CD4-positive, alpha-beta T cell treated with Interleukin-6 for 4 hours (primary cell): ENCODE data around the gene TAOK1.
"Not testable (repeated sequence)": the region's sequence is repeated elsewhere in the genome, so short reads cannot be mapped to it uniquely, and the experiment has no call there.

Source experiments
- DNase-seq: peaks from one replicate; pipeline ENCODE4 v3.0.0-alpha.2; 2020; ENCODE audit warnings: mixed read lengths

The TAOK1 gene

GRCh38 chr17:29389982-29390850 is at the start of gene TAOK1:
Gene TAOK1 (plus strand): TSS chr17:29390363. CDS start chr17:29451549, 61,186 bp downstream.
- DNase-seq = peak; percentile 98

- DNase-seq = no peak
These were observed 48.4 kb upstream of the TAOK1 start for GRCh38 chr17:29341726-29342125.

DNA sequence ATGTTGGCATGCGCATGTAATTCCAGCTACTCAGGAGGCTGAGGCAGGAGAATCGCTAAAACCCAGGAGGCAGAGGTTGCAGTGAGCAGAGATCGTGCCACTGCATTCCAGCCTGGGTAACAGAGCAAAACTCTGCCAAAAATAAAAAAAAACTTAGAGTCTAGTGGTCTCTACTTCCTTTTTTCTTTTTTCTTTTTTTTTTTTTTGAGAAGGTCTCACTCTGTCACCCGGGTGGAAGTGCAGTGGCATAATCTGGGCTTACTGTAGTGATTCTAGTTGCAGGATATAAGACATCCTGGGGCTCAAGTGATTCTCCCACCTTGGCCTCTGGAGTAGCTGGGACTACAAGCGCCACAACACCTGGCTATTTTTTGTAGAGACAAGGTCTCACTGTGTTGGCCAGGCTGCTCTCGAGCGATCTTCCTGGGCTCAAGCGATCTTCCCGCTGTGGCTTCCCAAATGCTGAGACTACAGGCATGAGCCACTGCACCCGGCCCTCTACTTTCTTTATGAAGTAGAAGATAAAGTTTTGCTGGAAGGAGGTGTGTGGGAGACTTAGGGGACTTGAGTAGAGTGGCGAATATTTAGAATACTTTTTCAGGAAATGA is 47.9 kb upstream of the TAOK1 start:
- DNase-seq = no peak

DNA sequence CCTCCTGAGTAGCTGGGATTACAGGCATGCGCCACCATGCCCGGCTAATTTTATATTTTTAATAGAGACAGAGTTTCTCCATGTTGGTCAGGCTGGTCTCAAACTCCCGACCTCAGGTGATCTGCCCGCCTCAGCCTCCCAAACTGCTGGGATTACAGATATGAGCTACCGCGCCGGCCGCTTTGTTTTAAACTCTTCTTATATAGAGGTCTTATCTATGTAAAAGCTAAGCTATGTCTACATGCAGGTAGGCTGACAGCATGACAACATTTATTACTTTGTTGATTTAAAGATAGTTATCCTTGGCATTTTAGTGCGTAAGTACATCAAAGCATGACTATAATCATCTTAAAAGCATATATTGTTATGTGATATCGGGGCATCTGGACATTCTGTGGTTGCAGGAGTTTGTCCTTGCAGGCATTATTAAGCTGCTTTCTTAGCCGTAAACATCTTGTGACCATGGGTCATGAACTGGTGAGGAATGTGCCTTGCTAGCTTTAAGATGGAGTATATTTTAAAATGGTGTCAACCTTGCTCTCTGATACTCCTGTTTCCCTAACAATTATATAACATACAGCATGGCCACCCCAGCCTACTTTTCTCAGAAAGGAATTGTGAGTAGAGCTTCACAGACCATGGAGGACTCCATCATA is 45.8 kb upstream of the TAOK1 start:
- DNase-seq = no peak

- DNase-seq = no peak
These were observed 45.1 kb upstream of the TAOK1 start for GRCh38 chr17:29345066-29345465.

GRCh38 chr17:29345470-29345869 is 44.7 kb upstream of the TAOK1 start:
- not testable (repeated sequence) for DNase-seq

- DNase-seq = no peak
These were observed 43.7 kb upstream of the TAOK1 start for GRCh38 chr17:29346462-29346861.

- no peak for DNase-seq
These were observed 42.1 kb upstream of the TAOK1 start for GRCh38 chr17:29347831-29348629.

DNA sequence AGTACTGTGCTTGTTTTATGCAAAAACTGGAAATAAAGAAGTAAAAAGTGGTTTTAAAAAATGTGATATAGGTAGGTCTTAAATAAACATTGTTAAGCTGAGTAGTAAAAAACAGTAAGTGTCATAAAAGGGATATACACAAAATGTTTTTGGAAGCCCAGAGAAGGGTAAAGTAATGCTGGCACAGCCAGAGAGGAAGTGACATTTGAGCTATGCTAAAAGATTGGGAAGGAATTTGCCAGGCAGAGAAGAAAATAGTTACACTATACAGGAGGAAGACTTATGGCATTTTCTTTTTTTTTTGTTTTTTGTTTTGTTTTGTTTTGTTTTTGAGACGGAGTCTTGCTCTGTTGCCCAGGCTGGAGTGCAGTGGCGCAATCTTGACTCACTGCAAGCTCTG is 40.8 kb upstream of the TAOK1 start:
- DNase-seq = no peak

GRCh38 chr17:29352146-29352545 is 38.0 kb upstream of the TAOK1 start:
- DNase-seq = no peak

DNA sequence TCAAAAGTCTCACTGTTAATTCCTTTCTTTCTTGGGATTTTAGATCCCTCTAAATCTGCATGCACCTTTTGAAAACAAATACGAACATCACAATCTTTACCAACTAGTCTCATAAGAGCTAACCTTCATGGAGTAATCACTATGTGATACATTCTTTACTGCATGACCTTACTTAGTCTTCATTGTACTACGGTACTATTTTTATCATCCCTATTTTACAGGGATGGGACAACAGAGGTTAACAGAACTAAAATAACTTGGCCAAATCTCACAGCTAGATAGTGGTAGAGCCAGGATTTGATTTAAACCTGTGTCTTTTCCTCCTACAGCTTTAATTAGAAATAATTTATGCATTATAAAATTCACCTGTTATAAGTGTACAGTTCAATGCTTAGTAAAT is 32.9 kb upstream of the TAOK1 start:
- DNase-seq = no peak

DNA sequence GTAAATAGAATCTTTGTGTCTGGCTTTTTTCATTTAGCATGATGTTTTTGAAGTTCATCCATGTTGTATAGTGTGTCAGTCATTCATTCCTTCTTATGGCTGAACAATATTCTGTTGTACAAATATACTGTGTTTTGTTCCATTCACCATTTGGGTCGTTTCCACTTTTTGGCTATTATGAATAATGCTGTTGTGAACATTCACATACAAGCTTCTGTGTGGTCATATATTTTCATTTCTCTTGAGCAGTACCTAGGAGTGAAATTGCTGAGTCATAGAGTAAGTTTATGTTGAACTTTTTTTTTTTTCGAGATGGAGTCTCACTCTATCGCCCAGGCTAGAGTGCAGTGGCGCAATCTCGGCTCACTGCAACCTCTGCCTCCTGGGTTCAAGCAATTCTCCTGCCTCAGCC is 32.3 kb upstream of the TAOK1 start:
- no peak for DNase-seq

DNA sequence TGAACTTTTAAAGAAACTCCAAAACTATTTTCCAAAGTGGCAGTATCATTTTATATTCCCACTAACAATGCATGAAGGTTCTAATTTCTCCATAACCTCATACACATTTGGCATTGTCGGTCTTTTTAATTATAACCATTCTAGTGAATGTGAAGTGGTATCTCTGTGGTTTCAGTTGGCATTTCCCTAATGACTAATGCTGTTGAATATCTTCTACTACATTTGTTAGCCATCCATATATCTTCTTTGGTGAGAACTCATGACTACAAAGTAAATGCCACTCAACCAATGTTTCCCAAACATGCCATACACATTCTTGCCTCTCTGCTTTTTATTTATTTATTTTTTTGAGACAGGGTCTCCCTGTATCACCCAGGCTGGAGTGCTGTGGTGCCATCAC is 31.7 kb upstream of the TAOK1 start:
- DNase-seq = no peak

GRCh38 chr17:29359777-29360176 is 30.4 kb upstream of the TAOK1 start:
- no peak for DNase-seq

DNA sequence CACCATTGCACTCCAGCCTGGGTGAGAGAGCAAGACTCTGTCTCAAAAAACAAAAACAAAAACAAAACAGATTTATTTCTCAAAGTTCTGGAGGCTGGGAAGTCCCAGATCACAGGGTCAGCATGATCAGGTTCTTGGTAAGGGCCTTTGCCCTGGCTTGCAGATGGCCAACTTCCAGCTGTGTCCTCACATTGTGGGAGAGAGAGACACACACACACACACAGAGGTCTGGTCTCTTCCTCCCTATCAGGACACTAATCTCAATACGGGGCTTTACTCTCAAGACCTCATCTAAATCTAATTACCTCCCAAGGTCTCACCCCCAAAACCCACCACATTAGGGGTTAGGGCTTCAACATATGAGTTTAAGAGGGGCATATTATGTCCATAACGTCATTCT is 26.4 kb upstream of the TAOK1 start:
- no peak for DNase-seq

DNA sequence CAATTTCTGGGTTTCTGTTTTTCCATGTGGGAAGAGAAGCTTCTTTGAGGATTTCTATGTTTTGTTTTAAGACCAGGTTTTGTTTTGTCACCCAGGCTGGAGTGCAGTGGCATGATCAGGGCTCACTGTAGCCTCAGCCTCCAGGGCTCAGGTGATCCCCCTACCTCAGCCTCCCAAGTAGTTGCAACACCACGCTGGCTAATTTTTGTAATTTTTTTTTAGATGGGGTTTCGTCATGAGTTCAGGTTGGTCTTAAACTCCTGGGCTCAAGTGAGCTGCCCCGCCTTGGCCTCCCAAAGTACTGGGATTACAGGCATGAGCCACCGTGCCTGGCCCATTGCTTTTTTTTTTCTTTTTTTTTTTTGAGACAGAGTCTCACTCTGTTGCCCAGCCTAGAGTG is 25.5 kb upstream of the TAOK1 start:
- no peak for DNase-seq

DNA sequence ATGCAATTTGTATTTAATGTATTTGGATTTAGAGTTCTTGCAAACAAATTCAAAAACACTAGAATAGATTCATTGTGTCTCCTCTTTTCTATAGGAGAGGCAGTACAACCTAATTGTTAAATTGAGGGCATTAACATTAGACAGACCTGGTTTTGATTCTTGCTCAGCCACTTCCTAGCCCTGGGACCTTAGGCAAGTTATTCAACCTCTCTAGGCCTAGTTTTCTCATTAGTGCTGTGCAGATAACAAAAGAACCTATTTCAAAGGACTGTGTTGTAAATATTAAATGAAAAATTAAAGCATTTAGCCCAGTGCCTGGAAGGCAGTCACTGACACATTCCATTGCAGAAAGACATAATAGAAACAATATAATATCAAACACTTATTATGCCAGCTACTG is 22.0 kb upstream of the TAOK1 start:
- no peak for DNase-seq

DNA sequence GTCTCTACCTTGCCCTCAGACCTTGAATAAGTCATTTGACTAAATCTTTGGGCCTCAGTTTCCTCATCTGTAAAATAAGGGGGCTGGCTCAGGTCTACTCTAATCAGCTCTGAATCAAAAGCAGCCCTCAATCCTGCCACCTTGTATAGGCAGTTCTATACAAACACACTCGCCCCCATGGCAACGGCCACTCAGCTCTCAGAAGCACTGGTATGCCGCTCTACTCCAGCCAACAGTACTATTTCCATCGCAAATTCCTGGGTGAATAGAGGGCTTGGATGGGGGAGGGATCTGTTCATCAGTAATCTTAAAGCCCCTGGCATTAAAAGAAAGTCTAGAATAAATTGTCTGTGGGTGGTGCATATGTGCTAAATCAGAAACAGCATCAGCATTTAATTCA is 21.2 kb upstream of the TAOK1 start:
- DNase-seq = no peak

GRCh38 chr17:29369831-29370735 is 20.1 kb upstream of the TAOK1 start:
- peak; percentile 66 for DNase-seq

DNA sequence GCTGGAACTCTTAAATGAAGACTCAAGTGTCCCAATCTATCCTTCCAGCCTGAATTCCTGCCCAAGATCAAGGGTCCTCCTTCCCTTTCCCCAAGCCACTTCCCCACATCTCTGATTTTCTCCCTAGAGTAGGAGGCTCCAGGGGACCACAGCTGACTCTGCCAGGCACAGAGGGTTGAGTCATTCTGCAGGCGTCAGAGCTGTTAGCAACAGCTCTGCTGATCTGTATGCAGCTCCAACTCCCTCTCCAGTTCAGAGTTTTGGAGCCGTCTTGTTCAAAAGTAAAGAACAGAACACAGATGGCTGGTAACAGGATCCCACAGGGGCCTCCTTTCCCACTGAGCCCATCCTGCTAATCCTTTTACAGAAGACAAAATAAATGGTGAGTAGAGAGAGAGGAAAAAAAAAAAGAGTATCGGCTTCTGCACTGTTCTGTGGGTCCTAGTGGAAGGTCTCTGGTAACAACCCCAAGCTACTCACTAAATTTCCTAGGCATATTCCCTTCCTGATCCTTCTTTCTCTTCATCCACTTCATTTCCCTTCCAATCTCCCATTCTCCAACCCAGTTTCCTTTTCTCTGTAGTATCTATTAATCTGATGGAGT is 13.4 kb upstream of the TAOK1 start:
- no peak for DNase-seq

DNA sequence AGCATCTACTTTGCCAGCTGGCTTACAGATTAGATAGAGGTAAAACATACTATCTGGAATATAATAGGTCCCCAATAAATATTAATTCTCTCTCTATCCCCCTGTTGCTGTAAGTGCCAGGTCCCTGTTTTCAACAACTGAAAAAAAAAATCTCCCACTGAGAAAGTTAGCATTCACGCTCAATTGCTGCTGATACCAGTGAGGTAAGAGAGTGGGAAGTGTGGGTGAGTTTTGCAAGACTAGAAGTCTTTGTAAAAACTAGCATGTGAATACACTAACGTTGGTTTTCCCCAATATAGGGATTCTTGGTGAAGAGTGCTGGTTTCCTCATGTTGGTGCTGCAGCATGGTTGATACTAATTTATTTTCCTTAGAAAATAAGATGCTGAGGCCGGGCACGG is 11.7 kb upstream of the TAOK1 start:
- no peak for DNase-seq
